Measurements from ENCODE around the gene ARIH2. TPM values are rescaled to one million over a fixed set of nuclear protein-coding genes. Genes with fewer than 3 reads are reported as not detected.

Gene ARIH2
- total and polyA plus RNA-seq, 2 of the 8 experiments (the other 6 are each of a cell fraction or from before 2014, with no cell fraction given) = 72.9 to 136 TPM

- Histone ChIP-seq H2BK5ac (ENCODE audit: low read depth, low read length) (no peak overlapping the region), H2BK20ac (ENCODE audit: low read length) (no peak overlapping the region; the same call in 1 of the 2 replicates), H3K4ac (replicated peaks; ENCODE audit: insufficient read length, low read depth, low read length) (no peak overlapping the region), H3K18ac (ENCODE audit: extremely low read depth, low read length) (no peak overlapping the region), H3K79me2 (ENCODE audit: control insufficient read depth in 1 of 2, insufficient read depth in 2 of 2, low read length in 2 of 2) (peaks cover 0 to 21% of the 10 kb centered on the region in 2 experiments; a peak in 2 of 4 replicates), H3K4me1 (replicated peaks in 1 of 4; ENCODE audit: control insufficient read depth in 3 of 4, insufficient read depth in 4 of 4, low read length in 3 of 4) (peaks cover 7 to 17% (median 10%) of the 10 kb centered on the region in 4 experiments; a peak in 5 of 7 replicates), H3K27ac (ENCODE audit: low read depth, low read length) (no peak overlapping the region), H4K20me1 (replicated peaks in 1 of 2; ENCODE audit: control insufficient read depth in 1 of 2, insufficient read depth in 2 of 2, low read length in 2 of 2) (no peaks in the 10 kb centered on the region), H3K4me3 (ENCODE audit: extremely low read depth in 1 of 4, insufficient read depth in 2 of 4, low read depth in 3 of 4, low read length in 4 of 4) (peak overlapping the region in 2 of 4 experiments; percentile 73 to 83; a peak in 4 of 8 replicates), H2BK120ac (replicated peaks; ENCODE audit: low read depth, low read length) (no peak overlapping the region), H3K9ac (replicated peaks in 1 of 4; ENCODE audit: extremely low read depth in 1 of 4, low read depth in 3 of 4, low read length in 3 of 4) (no peak overlapping the region), H3K79me1 (ENCODE audit: low read depth, low read length) (no peaks in the 10 kb centered on the region; the same call in 1 of the 2 replicates), H2BK15ac (ENCODE audit: low read length) (no peak overlapping the region), H4K91ac (replicated peaks; ENCODE audit: insufficient read length, low read length) (no peak overlapping the region), H2BK12ac (ENCODE audit: low read depth, low read length) (no peak overlapping the region), H3K9me3 (ENCODE audit: insufficient read depth in 2 of 2, low read depth in 1 of 2, low read length in 1 of 2) (no peaks in the 10 kb centered on the region), H4K5ac (ENCODE audit: insufficient read length, low read depth, low read length) (no peak overlapping the region), H3K27me3 (replicated peaks in 1 of 4; ENCODE audit: control insufficient read depth in 3 of 4, extremely low read depth in 1 of 4, insufficient read depth in 3 of 4, low read length in 3 of 4) (no peaks in the 10 kb centered on the region), H3K36me3 (ENCODE audit: control insufficient read depth in 2 of 4, insufficient read depth in 4 of 4, low read length in 3 of 4) (peaks cover 0 to 3% (median 0%) of the 10 kb centered on the region in 4 experiments; a peak in 2 of 8 replicates), H4K8ac (ENCODE audit: extremely low read depth, insufficient read depth, low read length) (no peak overlapping the region; the same call in 1 of the 2 replicates), H3K23ac (ENCODE audit: insufficient read length) (no peak overlapping the region), H3K14ac (ENCODE audit: insufficient read length) (no peak overlapping the region), H3K4me2 (ENCODE audit: insufficient read depth in 1 of 2, low read depth in 2 of 2, low read length in 2 of 2) (peak overlapping the region; percentile 84 to 94; a peak in 3 of 4 replicates), H3K23me2 (ENCODE audit: low read depth, low read length) (peaks cover 20% of the 10 kb centered on the region), H2AFZ (ENCODE audit: low read length) (no peak overlapping the region), H3K56ac (replicated peaks; ENCODE audit: insufficient read length, low read depth, low read length) (no peak overlapping the region), H2AK5ac (ENCODE audit: low read depth, low read length) (no peak overlapping the region)
- WGBS, 2 experiments (ENCODE audit: extremely low coverage in 1 of 2, insufficient coverage in 1 of 2, insufficient read length in 1 of 2, insufficient replicate concordance in 2 of 2, low coverage in 1 of 2, low lambda C conversion rate in 2 of 2, missing lambda C conversion rate in 1 of 2) = 87% methylated on average over 5 of the region's 5 CpGs; no CpG with 5 or more reads in 1 of the 2 experiments
- POLR2A ChIA-PET (ENCODE audit: partially characterized antibody) = interaction anchor here (0.6 to 38.8 kb wide), 7 partner anchors 9 to 330 kb away, joined by 3 to 1518 read pairs (median 4); partner anchors contain the start of genes CELSR3, DALRD3, IMPDH2 and NDUFAF3
- DNase-seq (ENCODE audit: low read depth in 1 of 2, low spot score in 2 of 2) (no peak), FAIRE-seq (no peak)
- CTCF ChIA-PET (ENCODE audit: partially characterized antibody) = interaction anchor here (0.8 to 19.9 kb wide), 4 partner anchors 9 to 592 kb away, joined by 3 to 467 read pairs (median 22); partner anchors contain the start of genes DALRD3, NDUFAF3 and WDR6
- TF ChIP-seq ASH2L (IDR thresholded peaks at IDR 0.05; ENCODE audit: low read length) (no peak), USF2 (IDR thresholded peaks at IDR 0.05; ENCODE audit: low read length) (no peak), TAF7 (optimal IDR thresholded peaks at IDR 0.05; ENCODE audit: borderline replicate concordance, low read depth, low read length) (no peak), CBX8 (IDR thresholded peaks at IDR 0.05; ENCODE audit: borderline replicate concordance, low read depth, low read length) (no peak), SIRT6 (IDR thresholded peaks at IDR 0.05; ENCODE audit: low read length) (no peak), TCF12 (IDR thresholded peaks at IDR 0.05; ENCODE audit: low read depth, low read length) (no peak), POLR2AphosphoS5 (IDR thresholded peaks at IDR 0.05; ENCODE audit: low read depth, low read length) (no peak), CTBP2 (IDR thresholded peaks at IDR 0.05; ENCODE audit: borderline replicate concordance, insufficient read depth, insufficient read length, low read length) (no peak)
Observed at GRCh38 chr3:48991851-48992545, 73.4 kb downstream of the ARIH2 start.

All from H1 (cell line).